Measurements from ENCODE around the gene RPS6KA2.
"Not testable (repeated sequence)": the region's sequence is repeated elsewhere in the genome, so short reads cannot be mapped to it uniquely, and the experiment has no call there.

RPS6KA2 gene

GRCh38 chr6:166543603-166544295 is 83.3 kb downstream of the RPS6KA2 start:
- no peak for TF ChIP-seq CTCF (conservative IDR thresholded peaks at IDR 0.05; ENCODE audit: low read depth, low read length)
- DNase-seq (ENCODE audit: low read depth), result no peak
- H3K4me3 ChIP-seq (ENCODE audit: low read length), result no peak overlapping the region

DNA sequence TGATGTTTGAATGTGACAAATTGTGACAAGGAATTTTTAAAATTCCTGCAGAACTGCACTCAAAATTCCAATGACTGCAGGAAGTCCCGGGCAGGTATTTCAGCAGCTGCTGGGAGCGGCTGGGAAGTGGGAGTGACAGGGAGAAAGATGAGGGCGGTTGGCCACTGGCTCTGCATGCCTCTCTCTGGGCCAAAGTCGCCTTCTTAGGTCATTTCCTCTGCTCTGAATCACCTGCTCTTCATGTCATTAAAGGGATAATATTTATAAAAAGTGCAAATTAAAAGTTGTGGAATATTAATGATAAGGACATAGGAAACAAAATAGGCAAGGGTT is 84.5 kb downstream of the RPS6KA2 start:
- TF ChIP-seq CTCF (conservative IDR thresholded peaks at IDR 0.05; ENCODE audit: low read depth, low read length), result no peak

GRCh38 chr6:166541876-166542579 is 85.0 kb downstream of the RPS6KA2 start:
- no peak for DNase-seq (ENCODE audit: low read depth)
- no peak for TF ChIP-seq CTCF (conservative IDR thresholded peaks at IDR 0.05; ENCODE audit: low read depth, low read length)
- H3K4me3 ChIP-seq (ENCODE audit: low read length), result no peak overlapping the region

More for the DNA sequence above, 84.5 kb downstream of the RPS6KA2 start:
- H3K4me3 ChIP-seq (ENCODE audit: low read length), result no peak overlapping the region
- DNase-seq (ENCODE audit: low read depth), result no peak

- TF ChIP-seq CTCF (conservative IDR thresholded peaks at IDR 0.05; ENCODE audit: low read depth, low read length), result no peak
- H3K4me3 ChIP-seq (ENCODE audit: low read length), result no peak overlapping the region
- no peak for DNase-seq (ENCODE audit: low read depth)
Observed at GRCh38 chr6:166541366-166541765, 85.7 kb downstream of the RPS6KA2 start.

- DNase-seq (ENCODE audit: low read depth), result no peak
- H3K4me3 ChIP-seq (ENCODE audit: low read length), result no peak overlapping the region
- no peak for TF ChIP-seq CTCF (conservative IDR thresholded peaks at IDR 0.05; ENCODE audit: low read depth, low read length)
Observed at GRCh38 chr6:166540631-166541331, 86.3 kb downstream of the RPS6KA2 start.

GRCh38 chr6:166539543-166539942 is 87.5 kb downstream of the RPS6KA2 start:
- DNase-seq (ENCODE audit: low read depth), result no peak
- TF ChIP-seq CTCF (conservative IDR thresholded peaks at IDR 0.05; ENCODE audit: low read depth, low read length), result no peak
- H3K4me3 ChIP-seq (ENCODE audit: low read length), result no peak overlapping the region

GRCh38 chr6:166539011-166539385 is 88.1 kb downstream of the RPS6KA2 start:
- H3K4me3 ChIP-seq (ENCODE audit: low read length); DNase-seq (ENCODE audit: low read depth): not testable (repeated sequence)

Data from retinal pigment epithelial cell (primary cell).